Omental fat pad (tissue), 4 donors: Measurements from ENCODE around the gene EMID1. TPM values are rescaled to one million over a fixed set of nuclear protein-coding genes. Genes with fewer than 3 reads are reported as not detected.

Source experiments
- ATAC-seq: fragments of 150-250 bp; one replicate; pipeline ENCODE4 v1.9.1; 2016; ENCODE audit warnings: mild to moderate bottlenecking, moderate library complexity; ENCODE audit not compliant: low FRiP score
- DNase-seq: peaks from one replicate; pipeline ENCODE4 v3.0.0-alpha.2; 2019; ENCODE audit warnings: low spot score
- total RNA-seq, 4 donors: library from RNA; depleted of rRNA; stranded (reverse); fragments of >200 nt; gene quantifications; one replicate each; pipeline ENCODE4 v1.1.0, GENCODE V29; 2016
- TF ChIP-seq, protein P1 (sequence below), 3 donors: fragments of 450-650 bp; IDR thresholded peaks; one replicate each; pipeline ENCODE4 v1.5.1; 2016 to 2017; ENCODE audit warnings: antibody characterized with exemption in 3 of 3, mild to moderate bottlenecking in 3 of 3, moderate library complexity in 2 of 3

Gene EMID1
- total RNA-seq, 4 donors from 2014 or later, result 1.5 to 2.5 (median 1.7) TPM

DNA sequence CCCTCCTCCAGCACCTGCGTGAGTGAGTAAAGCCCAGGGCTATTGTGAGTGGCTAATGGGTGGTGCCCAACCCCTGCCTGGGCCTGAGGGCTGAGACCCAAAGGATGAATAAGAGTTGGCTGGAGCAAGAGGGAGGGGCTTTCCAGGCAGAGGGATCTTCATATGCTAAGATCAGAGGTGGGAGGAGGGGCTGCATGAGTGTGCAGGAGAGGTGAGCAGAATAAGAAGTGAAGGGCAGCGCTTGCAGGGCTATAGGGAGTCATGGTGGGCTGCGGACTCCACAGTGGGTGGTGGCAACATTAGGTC lies 3.9 kb downstream of the EMID1 start:
- DNase-seq (no peak), ATAC-seq (no peak)
- TF ChIP-seq, protein P1, sequence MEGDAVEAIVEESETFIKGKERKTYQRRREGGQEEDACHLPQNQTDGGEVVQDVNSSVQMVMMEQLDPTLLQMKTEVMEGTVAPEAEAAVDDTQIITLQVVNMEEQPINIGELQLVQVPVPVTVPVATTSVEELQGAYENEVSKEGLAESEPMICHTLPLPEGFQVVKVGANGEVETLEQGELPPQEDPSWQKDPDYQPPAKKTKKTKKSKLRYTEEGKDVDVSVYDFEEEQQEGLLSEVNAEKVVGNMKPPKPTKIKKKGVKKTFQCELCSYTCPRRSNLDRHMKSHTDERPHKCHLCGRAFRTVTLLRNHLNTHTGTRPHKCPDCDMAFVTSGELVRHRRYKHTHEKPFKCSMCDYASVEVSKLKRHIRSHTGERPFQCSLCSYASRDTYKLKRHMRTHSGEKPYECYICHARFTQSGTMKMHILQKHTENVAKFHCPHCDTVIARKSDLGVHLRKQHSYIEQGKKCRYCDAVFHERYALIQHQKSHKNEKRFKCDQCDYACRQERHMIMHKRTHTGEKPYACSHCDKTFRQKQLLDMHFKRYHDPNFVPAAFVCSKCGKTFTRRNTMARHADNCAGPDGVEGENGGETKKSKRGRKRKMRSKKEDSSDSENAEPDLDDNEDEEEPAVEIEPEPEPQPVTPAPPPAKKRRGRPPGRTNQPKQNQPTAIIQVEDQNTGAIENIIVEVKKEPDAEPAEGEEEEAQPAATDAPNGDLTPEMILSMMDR (IDR thresholded peaks at IDR 0.05), result no peak

DNA sequence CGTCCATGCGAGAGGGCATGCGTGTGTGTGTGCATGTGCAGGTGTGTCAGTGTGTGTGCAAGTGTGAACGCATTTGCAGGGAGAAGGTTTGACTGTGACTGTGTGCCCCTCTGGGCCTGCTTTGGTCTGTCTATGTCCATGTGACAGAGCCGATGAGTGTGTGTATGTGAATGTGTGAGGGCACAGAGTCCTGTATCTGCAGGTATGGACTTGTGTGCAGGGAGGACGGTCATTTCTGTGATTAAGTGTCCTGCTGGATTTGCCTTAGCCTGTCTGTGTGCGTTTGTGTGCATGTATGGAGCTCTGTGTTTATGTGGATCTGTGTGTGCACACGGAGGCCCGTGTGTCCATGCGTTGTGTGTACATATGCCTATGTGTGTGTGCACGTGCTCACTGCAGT lies 5.4 kb downstream of the EMID1 start:
- TF ChIP-seq, protein P1 (IDR thresholded peaks at IDR 0.05), result no peak
- ATAC-seq (no peak), DNase-seq (no peak)

DNA sequence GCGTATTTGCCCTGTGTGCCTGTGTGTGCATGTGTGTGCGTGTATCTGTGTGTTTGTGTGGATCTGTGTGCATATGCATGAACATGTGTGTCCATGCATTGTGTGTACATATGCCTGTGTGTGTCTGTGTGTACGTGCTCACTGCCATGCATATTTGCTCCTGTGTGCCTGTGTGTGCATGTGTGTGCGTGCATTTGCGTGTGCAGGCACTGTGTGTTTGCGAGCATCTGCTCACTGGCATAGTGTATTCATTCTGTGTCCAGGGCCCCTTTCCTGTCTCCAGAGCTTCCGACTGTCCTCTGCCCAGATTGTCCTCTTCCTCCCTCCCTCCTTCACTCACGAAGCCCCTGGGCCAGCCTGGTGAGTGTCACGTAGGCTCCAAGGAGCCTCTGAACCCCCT lies 5.8 kb downstream of the EMID1 start:
- DNase-seq (no peak), ATAC-seq (no peak)
- TF ChIP-seq, protein P1 (IDR thresholded peaks at IDR 0.05), result no peak

DNA sequence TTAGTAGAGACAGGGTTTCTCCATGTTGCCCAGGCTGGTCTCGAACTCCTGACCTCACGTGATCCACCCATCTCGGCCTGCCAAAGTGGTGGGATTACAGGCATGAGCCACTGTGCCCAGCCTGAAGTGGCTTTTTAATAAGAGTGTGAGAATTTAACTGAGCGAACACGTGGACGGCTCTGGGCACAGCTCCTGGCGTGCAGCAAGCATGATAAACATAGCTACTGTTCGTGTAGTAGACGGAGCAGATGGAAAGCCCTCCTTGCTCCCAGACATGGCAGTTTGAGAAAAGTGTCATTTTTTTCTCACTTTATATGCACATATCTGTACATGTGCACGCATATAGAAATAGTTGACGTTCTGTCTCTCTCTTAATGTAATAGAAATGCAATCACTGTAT lies 7.0 kb downstream of the EMID1 start:
- DNase-seq (no peak), ATAC-seq (no peak)
- TF ChIP-seq, protein P1 (IDR thresholded peaks at IDR 0.05), result no peak

DNA sequence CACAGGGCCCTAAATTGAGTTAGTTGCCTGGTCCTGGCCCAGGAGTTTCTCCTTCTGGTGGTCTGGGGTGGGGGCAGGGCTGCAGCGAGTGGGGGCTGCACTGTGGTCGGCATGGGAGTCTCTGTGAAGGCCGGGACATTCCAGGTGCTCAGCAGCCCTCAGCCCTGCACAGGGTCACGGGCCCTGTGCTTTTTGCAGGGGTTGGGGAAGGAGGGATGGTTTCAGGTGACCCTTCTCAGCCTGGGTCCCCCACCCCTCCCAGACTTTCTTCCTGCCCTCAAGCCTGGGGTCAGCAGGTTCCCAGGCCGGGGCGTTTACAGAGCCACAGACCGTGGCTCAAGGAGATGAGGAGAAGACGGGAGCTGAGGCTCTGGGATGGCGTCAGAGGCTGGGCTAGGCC lies 7.8 kb downstream of the EMID1 start:
- TF ChIP-seq, protein P1 (IDR thresholded peaks at IDR 0.05), result no peak
- DNase-seq, result no peak
- no peak for ATAC-seq

DNA sequence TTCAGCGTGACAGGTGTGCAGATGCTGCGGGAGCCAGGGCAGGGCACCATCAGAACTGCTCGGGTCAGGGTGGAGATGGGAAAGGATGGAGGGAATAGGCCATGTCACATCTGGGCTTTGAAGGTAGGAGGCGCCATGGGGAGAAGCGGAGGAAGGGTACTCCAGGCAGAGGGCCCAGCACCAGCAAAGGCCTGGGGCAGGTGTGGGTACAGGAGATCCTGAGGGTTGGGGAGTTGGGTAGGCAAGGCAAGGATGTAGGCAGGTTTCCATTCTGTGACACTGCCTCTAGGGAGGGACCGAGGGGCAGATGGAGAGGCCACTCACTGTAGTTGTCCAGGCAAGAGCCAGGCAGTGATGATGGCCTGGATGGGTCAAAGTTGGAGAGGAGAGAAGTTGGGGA lies 8.5 kb downstream of the EMID1 start:
- TF ChIP-seq, protein P1 (IDR thresholded peaks at IDR 0.05), result no peak
- ATAC-seq (no peak), DNase-seq (no peak)

DNA sequence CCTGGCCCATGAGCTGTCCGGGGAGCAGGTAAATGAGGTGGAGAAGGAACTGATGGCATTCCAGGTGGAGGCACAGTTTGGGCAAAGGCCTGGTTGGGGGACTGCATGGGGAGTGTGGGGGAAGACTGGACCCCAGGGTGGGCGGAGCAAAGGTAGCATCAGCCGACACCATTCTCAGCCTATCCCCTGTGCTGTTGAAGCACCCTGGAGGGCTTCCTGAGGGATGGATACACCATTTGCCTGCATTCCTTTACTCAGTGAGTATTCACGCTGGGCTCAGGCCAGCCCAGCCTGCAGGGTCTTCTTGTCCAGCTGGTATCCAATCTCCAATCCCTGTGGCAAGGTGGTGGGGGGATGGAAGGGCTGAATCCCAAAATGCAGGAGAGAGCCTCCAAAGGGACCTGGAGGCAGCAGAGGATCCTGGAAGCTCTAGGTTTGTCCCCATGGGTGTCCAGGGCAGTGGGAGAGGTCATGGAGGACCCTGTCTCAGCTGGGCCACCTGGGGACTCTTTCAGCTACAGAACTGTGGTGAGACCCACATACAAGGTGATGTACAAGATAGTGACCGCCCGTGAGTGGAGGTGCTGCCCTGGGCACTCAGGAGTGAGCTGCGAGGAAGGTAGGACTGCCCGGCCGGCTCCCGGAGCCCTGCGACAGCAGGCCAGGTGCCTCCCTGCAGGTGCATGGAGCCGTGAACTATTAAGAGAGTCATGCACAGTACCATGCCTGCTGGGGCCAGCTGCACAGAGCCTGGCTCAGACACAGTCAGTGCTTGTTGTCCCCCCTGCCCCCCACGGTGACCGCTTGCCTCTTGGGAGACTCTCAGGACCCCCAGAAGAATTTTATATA lies 9.5 kb downstream of the EMID1 start:
- DNase-seq (no peak), ATAC-seq (no peak)
- TF ChIP-seq, protein P1 (IDR thresholded peaks at IDR 0.05), result no peak
